ENCODE data around the gene BEND5. TPM values are rescaled to one million over a fixed set of nuclear protein-coding genes. Genes with fewer than 3 reads are reported as not detected.

The BEND5 gene
- total and polyA plus RNA-seq, 10 of the 15 experiments (the other 5 are each of a cell fraction or from before 2014, with no cell fraction given), result 0.26 TPM; not detected in 9

- RAD21 ChIA-PET (ENCODE audit: unreplicated experiment), result no interaction called here
- no peaks in the 10 kb centered on the region for H4K20me1 ChIP-seq (ENCODE audit: control insufficient read depth, insufficient read depth)
- 22% methylated on average over 16 of the region's 17 CpGs for WGBS (ENCODE audit: insufficient coverage, insufficient replicate concordance, low lambda C conversion rate, missing lambda C conversion rate)
- no peak for FAIRE-seq
- SMC1A ChIA-PET (ENCODE audit: uncharacterized antibody, unreplicated experiment), result no interaction called here
- intact Hi-C loops (cut with micrococcal nuclease; ENCODE audit: unreplicated experiment), result no loop called here
- no peak overlapping the region for H3K4me3 ChIP-seq
- no peak for ATAC-seq
- H3K36me3 ChIP-seq (ENCODE audit: control insufficient read depth in 2 of 2, insufficient read depth in 2 of 2, low read length in 1 of 2), result no peaks in the 10 kb centered on the region
- no peaks in the 10 kb centered on the region for H3K79me2 ChIP-seq (ENCODE audit: control insufficient read depth, insufficient read depth, low read length)
- no peaks in the 10 kb centered on the region for H3K4me1 ChIP-seq (ENCODE audit: control insufficient read depth, insufficient read depth, low read length)
- H3K27ac ChIP-seq (ENCODE audit: control insufficient read depth, insufficient read depth), result no peak overlapping the region
- no peak overlapping the region for H3K9ac ChIP-seq (ENCODE audit: control insufficient read depth, insufficient read depth, low read length)
- CTCF ChIA-PET, result no interaction called here
- H3K4me2 ChIP-seq (ENCODE audit: control insufficient read depth, insufficient read depth), result no peak overlapping the region
- in situ Hi-C loops (cut with MboI), result no loop called here
- H3K27me3 ChIP-seq (replicated peaks in 1 of 2; ENCODE audit: control insufficient read depth in 2 of 2, insufficient read depth in 2 of 2, low read length in 1 of 2), result peaks cover 7 to 15% of the 10 kb centered on the region in 2 experiments
- POLR2A ChIA-PET, result no interaction called here
- no TSS peak for BruUV-seq (replicated peaks)
- DNase-seq (ENCODE audit: low read depth, low spot score), result no peak
- no peak for TF ChIP-seq PML (IDR thresholded peaks at IDR 0.05; ENCODE audit: low read length)
- TF ChIP-seq ETV6 (conservative IDR thresholded peaks at IDR 0.05 in 1 of 2, IDR thresholded peaks at IDR 0.05 in 1 of 2; ENCODE audit: borderline replicate concordance in 1 of 2, low read depth in 1 of 2), result no peak
- TF ChIP-seq, protein P1, sequence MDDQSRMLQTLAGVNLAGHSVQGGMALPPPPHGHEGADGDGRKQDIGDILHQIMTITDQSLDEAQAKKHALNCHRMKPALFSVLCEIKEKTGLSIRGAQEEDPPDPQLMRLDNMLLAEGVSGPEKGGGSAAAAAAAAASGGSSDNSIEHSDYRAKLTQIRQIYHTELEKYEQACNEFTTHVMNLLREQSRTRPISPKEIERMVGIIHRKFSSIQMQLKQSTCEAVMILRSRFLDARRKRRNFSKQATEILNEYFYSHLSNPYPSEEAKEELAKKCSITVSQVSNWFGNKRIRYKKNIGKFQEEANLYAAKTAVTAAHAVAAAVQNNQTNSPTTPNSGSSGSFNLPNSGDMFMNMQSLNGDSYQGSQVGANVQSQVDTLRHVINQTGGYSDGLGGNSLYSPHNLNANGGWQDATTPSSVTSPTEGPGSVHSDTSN (IDR thresholded peaks at IDR 0.05; ENCODE audit: insufficient replicate concordance, low read depth, low read length), result no peak
- TF ChIP-seq, protein P2, sequence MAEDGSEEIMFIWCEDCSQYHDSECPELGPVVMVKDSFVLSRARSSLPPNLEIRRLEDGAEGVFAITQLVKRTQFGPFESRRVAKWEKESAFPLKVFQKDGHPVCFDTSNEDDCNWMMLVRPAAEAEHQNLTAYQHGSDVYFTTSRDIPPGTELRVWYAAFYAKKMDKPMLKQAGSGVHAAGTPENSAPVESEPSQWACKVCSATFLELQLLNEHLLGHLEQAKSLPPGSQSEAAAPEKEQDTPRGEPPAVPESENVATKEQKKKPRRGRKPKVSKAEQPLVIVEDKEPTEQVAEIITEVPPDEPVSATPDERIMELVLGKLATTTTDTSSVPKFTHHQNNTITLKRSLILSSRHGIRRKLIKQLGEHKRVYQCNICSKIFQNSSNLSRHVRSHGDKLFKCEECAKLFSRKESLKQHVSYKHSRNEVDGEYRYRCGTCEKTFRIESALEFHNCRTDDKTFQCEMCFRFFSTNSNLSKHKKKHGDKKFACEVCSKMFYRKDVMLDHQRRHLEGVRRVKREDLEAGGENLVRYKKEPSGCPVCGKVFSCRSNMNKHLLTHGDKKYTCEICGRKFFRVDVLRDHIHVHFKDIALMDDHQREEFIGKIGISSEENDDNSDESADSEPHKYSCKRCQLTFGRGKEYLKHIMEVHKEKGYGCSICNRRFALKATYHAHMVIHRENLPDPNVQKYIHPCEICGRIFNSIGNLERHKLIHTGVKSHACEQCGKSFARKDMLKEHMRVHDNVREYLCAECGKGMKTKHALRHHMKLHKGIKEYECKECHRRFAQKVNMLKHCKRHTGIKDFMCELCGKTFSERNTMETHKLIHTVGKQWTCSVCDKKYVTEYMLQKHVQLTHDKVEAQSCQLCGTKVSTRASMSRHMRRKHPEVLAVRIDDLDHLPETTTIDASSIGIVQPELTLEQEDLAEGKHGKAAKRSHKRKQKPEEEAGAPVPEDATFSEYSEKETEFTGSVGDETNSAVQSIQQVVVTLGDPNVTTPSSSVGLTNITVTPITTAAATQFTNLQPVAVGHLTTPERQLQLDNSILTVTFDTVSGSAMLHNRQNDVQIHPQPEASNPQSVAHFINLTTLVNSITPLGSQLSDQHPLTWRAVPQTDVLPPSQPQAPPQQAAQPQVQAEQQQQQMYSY (CRISPR knock-in tag; IDR thresholded peaks at IDR 0.05), result no peak
- TF ChIP-seq, protein P3, sequence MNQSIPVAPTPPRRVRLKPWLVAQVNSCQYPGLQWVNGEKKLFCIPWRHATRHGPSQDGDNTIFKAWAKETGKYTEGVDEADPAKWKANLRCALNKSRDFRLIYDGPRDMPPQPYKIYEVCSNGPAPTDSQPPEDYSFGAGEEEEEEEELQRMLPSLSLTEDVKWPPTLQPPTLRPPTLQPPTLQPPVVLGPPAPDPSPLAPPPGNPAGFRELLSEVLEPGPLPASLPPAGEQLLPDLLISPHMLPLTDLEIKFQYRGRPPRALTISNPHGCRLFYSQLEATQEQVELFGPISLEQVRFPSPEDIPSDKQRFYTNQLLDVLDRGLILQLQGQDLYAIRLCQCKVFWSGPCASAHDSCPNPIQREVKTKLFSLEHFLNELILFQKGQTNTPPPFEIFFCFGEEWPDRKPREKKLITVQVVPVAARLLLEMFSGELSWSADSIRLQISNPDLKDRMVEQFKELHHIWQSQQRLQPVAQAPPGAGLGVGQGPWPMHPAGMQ (IDR thresholded peaks at IDR 0.05; ENCODE audit: borderline replicate concordance), result no peak
- TF ChIP-seq SMARCA5 (IDR thresholded peaks at IDR 0.05), result no peak
- TF ChIP-seq WRNIP1 (IDR thresholded peaks at IDR 0.05; ENCODE audit: borderline replicate concordance, low read depth, low read length), result no peak
- no peak for TF ChIP-seq ZNF24 (IDR thresholded peaks at IDR 0.05)
- TF ChIP-seq LARP7 (IDR thresholded peaks at IDR 0.05), result no peak
- TF ChIP-seq, protein P4, sequence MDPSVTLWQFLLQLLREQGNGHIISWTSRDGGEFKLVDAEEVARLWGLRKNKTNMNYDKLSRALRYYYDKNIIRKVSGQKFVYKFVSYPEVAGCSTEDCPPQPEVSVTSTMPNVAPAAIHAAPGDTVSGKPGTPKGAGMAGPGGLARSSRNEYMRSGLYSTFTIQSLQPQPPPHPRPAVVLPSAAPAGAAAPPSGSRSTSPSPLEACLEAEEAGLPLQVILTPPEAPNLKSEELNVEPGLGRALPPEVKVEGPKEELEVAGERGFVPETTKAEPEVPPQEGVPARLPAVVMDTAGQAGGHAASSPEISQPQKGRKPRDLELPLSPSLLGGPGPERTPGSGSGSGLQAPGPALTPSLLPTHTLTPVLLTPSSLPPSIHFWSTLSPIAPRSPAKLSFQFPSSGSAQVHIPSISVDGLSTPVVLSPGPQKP (IDR thresholded peaks at IDR 0.05; ENCODE audit: low read depth, low read length), result no peak
- no peak for TF ChIP-seq MYC (IDR thresholded peaks at IDR 0.05; ENCODE audit: insufficient read depth, insufficient read length, insufficient replicate concordance, low read length, severe bottlenecking)
- no peak for TF ChIP-seq ATF3 (IDR thresholded peaks at IDR 0.05; ENCODE audit: borderline replicate concordance, extremely low read depth, low read depth, low read length)
- TF ChIP-seq DPF2 (IDR thresholded peaks at IDR 0.05), result no peak
- no peak for TF ChIP-seq CBX5 (IDR thresholded peaks at IDR 0.05; ENCODE audit: low read depth)
- no peak overlapping the region for H2AFZ ChIP-seq (ENCODE audit: control insufficient read depth, low read depth, low read length)
- H3K9me3 ChIP-seq (replicated peaks; ENCODE audit: control insufficient read depth, insufficient read depth, low read length), result no peaks in the 10 kb centered on the region
These were observed 666 bp upstream of the BEND5 start for GRCh38 chr1:48777219-48777895.

Measured in GM12878 (cell line).